ENCODE measurements around the gene CCDC9B. TPM values are rescaled to one million over a fixed set of nuclear protein-coding genes. Genes with fewer than 3 reads are reported as not detected.

Gene CCDC9B
- total RNA-seq, 1 experiment from 2014 or later, result 8.1 TPM

DNA sequence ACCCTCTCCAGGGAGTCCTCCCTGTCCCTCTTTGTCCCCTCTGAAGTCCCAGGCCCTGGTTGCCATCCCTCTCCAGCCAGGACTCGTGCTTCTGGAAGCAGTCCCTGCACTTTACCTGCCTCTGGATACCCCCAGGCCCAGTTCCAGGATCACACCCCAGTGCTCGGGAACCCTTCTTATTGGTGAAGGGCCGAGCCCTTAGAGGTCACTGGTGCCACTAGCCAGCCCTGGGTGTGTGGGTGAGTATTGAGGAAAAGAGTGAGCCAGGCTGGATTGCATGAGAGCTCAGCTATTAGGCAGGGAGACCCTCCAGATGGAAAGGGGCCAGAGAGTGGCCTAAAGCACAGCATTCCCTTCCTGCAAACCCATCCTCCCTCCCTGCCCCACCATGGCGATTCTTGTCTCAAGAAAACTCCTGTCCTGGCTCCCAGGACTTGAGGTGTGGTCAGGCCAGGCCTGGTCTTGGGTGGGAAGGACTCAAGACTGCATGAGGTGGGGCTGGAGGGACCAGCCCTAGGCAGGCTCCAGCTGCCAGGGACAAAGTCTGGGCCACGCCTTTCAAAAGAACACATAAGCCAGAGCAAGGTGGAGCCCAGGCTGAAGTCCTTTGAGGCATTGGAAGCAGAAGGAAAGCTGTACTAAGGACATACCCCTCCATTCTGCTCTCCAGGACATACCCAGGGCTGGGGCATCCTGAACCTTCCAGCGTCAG, 5.3 kb upstream of the CCDC9B start:
- DNase-seq (ENCODE audit: low read depth), result no peak

DNA sequence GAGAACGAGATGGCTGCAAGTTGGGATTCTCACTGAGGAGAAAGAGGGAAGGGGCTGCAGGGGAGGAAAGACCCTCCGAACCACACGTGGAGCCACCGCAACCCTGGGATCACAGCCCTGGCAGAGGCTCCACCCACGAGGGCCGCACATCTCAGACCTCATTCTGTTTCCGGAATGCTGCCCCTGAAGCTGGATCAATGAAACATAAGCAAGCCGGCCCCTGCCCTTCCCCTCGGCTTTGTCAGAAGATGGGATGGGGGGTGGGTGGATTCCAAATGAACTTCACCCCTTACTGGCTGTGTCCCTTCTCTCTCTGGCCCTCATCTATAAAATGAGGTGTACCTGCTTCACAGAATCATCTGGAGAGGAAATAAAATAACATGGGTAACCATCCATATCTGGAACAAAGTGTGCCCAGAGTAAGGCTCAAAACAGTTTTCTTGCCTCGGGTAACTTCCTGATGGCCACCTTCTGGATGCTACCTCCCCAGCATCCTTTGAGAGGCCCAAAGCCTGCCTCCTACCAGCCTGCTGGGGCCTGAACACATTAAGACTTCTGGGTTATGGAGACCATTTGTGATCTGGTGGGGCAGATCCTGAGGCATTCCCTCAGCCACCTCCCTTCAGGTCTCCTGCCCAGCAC, 4.6 kb upstream of the CCDC9B start:
- DNase-seq (ENCODE audit: low read depth), result no peak

DNA sequence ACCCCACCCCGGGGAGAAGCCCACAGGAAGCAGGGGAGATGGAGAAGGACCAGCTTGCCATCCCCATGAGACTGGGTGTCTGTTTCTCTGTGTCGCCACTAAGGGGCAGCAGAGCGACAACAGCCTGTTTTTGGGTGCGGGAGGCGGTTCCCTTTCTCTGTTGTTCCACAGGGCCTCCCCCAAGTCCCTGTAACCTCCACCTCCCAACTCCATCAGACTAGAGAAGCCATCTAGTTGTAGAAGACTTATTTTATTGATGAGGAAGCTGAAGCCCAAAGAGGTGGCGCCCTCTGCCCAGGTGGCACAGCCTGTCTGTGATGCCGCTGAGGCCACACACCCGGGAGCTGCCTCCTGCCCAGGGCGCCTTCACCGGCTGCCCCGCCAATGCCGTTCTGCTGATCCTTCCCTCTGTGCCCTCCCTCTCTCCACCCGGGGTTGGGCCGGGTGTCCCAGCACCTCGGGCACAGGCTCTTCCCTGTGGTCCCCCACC, 3.9 kb upstream of the CCDC9B start:
- peak; percentile 80 for DNase-seq (ENCODE audit: low read depth)

DNA sequence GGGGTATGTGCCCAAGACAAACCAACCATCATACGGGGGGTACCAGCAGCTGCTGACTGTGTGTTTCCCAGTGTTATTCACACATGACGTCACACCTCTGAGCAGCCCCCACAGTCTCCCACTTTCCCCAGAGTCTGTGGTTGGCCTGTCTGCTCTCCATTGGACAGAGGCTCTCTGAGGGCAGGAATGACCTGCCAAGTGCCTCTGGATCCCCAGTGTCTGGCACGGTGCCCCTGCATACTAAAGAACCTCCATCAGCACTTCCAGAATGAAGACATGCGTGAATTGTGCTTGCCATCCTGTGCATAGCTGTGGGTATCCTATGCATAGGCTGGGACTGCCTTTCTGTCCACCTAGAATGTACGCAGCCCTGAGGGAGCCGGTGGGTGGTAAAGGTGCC, 3.5 kb upstream of the CCDC9B start:
- peak; percentile 57 for DNase-seq (ENCODE audit: low read depth)

DNA sequence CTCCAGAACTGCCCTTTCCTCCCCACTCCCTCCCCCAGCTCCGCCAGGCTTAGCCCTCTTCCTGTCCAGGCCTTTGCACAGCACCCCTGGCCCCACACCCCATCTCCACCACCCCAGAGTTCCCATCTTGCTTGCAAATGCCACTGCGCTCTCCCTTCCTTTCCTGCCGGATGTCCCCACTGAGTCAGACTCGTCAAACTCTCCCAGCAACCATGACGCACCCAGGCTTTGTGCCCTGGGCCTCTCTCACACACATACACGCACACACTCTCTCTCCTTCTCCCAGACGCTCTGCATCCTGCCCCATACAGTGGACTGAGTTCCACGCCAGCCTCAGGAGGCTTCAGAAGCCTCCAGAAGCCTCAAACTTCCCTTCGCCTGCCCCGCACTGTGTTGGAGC, 2.8 kb upstream of the CCDC9B start:
- DNase-seq (ENCODE audit: low read depth), result peak; percentile 98

DNA sequence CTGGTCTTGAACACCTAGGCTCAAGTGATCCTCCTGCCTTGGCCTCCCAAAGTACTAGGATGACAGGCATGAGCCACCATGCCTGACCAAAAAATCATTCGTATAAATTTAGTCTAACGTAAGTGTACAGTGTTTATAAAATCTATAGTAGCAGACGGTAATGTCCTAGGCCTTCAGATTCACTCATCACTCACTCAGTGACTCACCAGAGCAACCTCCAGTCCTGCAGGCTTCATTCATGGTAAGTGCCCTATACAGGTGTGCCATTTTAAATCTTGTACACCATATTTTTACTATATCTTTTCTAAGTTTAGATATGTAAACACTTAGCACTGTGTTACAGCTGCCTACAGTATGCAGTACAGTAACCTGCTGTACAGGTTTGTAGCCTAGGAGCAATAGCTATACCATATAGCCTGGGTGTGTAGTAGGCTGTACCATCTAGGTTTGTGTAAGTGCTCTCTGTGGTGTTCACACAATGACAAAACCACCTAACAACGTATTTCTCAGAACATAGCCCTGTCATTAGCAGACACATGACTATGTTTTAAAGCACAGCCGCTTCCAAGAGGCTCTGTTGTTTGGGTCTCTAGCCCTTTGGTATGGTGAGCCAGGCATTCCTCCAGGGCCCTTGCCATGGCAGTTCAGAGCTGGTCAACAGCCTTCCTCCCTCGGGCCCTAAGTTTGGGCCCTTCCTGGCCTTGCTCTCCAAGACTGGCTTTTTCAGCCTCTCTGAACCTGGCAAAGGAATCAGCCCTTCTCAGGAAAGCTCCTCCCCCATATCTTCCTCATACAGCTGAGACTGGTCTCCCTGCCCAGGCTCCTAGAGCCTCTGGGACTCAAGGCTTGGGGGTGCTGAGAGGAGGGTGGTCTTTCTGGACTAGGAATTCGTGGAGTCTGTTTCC, 1.9 kb upstream of the CCDC9B start:
- DNase-seq (ENCODE audit: low read depth), result peak; percentile 54

DNA sequence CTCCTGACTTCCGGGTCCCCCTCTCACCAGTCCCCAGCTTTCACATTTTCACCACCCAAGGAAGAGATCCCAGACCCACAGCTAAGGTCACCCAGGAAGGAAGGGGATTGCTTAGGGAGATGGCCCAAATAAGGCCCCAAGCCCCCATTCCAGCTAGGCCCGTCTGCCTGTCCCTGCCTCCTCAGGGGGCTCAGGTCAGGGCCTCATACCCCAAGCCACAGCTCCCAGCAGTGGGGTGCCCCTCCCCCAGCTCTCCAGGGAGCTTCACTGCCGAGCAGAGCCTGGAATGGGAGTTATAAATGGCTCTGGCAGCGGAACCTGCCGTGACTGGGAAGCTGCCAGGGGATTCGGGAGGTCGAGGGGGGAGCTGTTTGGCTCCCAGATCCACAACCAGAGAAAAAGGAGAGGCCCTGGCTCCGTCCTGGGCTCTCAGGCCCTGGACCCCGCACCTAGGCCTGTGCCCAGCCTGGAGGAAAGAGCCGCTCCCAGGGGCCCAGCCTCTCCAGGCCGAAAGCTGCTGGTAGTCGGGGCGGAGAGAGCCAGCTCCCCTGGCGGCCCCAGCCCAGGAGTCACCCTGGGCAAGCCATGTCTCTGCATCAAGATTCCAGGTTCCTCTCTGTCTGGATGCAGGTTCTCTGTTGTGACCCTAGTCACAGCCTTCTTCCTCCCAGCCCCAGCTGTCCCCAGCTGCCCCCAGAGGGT, 550 bp downstream of the CCDC9B start:
- peak; percentile 84 for DNase-seq (ENCODE audit: low read depth)

DNA sequence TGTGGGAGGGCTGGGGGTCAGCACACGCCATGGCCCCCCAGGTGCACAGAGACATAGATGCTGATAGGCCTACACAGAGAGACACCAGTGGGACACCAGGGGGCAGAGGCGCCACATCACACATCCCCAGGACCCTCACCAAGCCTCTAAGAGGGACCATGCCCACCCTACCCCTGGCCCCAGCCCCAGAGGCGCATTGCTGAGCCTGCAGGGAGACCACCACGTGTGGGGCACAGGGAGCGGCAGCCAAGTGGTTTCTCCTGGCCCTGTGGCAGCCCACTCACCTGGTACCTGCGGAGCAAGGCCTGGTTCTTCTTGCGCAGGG, 1.2 kb downstream of the CCDC9B start:
- no peak for DNase-seq (ENCODE audit: low read depth)

DNA sequence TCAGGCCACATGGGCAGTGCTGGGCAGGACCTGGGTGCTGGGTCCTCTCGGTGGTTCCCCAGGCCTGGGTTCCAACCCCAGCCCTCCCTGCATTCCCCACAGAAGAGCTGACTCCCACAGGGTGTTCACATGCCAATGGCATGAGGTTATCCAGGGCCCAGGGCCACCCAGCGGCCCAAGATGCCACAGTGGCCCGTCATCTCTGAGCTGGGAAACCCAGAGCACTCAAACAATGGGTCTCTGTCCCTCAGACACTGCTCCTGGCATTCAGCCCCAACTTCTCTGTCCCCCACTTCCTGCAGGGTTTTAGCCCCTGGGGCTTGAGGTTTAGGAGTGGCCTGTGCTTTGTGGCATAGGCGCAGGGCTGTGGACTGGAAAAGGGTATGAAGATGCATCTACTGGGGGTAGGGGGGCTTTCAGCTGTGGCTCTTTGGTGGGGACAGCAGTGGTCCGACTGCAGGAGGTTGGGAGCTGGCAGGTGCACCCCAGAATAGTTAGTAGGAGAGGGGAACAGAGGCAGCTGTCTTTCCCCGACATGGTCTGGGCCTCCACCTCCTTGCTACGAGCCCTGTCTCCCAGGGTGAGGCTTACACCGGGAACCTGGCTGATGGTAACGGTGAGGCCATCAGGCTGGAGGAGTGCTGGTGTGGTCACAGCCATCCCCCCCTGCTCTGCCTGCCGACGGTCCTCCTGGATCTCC, 1.7 kb downstream of the CCDC9B start:
- peak; percentile 99 for DNase-seq (ENCODE audit: low read depth)

DNA sequence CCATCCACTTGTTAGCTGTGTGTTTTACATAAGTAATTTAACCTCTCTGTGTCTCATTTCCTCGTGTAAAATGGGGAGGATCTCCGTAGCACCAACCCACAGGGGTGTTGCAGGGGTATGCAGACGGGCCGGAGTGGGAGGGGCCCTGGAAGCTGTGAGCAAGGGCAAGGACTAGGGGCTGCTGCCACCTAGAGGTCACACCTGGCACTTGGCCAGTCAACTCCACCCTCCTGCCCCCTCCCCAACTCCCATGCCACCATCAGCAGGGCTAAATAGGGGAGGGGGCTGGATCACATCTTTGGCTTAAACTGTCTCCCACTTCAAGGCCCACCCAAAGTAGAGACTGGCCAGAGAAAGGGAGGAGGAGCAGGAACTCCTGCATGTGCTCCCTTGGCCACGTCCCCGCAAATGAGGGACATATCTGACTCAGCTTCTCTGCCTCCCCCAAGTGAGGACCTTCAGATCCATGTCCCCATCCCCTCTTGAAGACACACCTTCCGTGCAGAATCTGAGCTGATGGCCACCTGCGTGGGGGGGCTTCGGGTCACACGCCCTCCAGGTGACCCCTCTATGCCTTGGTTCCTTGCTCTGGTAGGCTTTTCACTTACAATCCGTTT, 2.6 kb downstream of the CCDC9B start:
- peak; percentile 67 for DNase-seq (ENCODE audit: low read depth)

DNA sequence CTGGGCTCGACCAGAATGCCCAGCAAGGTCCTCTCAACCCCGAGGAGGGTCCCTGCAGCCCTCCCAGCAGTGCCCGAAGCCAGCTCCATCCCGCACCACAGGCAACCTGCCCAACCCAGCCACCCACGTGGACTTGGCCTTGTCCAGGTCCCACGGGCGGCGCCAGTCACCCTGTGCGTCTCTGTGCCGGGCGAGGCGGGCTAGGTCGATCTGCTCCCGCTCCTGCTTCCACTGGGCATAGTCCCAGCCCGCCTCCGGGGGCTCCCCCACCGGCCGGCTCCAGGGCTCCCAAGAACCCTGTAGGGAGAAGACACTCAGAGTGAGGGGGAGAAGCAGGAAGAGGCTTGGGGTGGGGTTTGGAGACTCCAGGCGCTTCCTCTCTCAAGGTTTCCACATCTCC, 3.1 kb downstream of the CCDC9B start:
- DNase-seq (ENCODE audit: low read depth), result no peak

DNA sequence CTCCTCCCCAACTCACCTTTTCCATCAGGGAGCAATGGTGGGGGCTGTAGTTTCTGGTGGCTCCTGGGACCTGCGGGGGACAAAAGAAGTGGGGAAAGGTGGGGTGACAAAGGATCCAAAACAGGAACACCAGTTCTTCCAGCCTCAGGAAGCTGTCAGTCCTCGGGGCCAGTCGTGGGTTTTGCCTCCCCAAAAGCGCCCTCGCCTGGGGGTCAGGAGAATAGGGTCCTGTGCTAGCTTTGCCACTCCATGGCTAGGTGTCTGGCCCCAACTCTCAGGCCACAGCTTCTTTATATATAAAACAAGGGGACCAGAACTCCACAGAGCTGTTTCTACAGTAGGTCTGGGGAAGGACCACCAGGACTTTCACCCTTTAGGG, 4.0 kb downstream of the CCDC9B start:
- DNase-seq (ENCODE audit: low read depth), result no peak

DNA sequence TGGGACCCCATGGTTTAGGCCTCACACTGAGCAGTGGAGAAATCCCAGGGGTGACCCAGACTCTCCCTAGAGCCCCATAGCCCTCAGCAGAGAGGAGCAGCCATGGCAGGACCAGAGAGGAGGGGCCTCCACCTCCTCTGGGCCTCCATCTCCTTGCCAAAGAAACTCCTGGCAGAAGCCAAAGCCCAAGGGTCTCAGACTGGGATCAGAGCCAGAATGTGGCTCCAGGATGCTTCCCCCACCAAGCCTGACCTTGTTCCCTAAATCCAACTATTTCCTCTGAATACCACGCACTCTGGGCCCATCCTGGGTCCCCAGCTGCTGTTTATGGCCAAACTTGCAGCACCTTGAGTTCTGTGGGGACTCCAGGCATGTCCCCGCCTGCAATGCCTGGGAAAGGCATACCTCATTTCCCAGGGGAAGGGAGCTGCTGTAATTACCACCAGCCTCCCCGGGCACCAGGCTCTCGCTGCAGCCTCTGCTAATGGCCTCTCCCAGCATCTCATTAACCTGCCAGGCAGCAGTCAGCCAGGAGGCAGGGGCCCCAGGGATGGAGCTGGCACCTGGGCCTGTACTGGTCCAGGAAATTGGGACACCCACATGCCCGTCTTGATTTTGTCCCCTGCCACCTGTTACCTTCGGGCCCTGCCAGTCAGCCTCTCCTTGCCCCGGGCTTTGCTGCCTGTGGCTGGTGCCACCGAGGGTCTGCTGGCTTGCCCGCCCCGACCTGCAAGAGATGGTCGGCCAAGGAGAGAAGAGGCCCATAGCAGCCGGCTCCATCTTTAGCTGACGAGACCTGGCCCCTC, 4.6 kb downstream of the CCDC9B start:
- no peak for DNase-seq (ENCODE audit: low read depth)

DNA sequence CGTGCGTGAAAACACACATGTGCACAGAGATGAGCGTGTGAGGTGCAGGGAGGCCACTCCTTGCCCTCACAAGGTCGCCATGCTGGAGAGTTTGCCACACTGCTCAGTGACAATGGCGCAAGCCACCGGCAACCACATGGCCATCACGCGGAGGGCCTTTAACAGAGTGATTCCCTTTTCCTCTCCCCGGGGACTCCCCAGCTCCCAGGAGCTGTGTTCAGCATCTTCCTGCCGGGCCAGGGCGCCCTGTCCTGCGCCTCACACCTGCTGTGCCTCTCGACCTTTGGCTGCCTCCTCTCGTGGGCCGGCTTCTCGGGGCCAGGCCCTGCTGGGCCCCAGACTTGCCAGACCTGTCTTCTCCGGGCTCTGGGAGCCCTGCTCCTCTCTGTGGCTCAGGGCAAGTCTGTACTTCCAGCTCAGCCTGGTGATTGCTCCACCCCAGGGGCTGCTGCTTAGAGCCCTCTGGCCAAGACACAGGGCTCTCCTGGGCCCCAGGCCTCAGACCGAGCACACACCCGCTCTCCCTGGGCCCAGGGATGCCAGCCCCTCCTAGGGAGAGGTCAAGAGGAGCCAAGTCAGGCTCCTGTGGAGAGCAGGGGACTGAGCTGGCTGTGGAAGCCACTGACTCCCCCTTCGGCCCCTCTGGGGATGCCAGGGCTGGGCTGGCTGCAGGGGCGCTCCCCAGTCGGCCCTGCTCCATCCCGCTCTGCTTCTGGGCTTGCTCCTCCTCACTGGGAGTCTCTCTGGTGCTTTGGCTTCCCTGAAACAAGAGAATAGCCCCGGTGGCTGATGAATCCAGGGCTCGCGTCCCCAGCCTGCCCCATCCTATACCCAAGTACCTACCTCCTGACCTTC, 5.6 kb downstream of the CCDC9B start:
- DNase-seq (ENCODE audit: low read depth), result no peak

DNA sequence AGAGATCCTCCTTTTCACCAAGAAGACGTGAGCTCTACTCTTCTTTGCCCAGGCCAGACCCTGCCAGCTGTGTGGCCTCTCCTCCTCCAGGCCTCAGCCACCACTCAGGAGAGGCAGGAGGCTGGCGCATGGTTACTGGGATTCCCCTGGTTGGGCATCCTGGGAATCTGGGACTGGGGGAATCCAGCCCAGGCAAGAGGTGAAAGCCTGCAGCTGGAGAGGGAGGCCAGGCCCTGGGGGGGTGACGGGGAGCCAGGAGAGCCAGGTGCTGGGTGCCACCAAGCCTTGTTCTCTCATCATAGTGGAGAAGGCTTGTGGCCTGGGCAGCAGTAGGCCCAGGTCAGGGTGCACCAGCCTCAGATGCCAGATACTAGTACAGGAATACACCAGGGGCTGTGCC, 6.2 kb downstream of the CCDC9B start:
- no peak for DNase-seq (ENCODE audit: low read depth)

DNA sequence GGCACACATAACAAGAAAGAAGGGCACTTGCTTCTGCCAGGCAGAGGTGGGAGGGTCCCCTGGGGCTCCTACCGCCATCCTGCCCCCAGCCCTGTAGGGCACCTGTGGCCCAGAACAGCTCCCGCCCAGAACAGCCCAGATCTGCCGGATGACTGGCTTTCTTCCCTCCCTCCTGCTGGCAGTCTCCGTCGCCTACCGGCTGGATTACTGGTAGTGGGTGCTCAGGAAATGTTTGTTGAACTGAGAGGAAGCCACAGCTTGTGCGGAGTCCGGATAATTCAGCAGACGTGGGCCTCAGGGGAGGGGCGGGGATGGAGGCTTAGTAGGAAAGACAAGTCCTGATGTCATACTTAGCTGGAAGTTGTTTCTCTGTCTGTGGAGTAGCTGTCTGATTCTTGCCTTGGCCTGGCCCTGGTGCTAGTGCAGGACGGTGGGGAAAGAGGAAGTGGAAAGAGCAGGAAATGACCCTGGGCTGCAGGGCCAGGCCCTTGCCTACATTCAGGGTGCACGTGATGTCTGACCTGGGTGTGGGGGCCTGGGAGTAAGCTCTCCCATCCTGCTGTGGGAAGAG, 6.7 kb downstream of the CCDC9B start:
- no peak for DNase-seq (ENCODE audit: low read depth)

DNA sequence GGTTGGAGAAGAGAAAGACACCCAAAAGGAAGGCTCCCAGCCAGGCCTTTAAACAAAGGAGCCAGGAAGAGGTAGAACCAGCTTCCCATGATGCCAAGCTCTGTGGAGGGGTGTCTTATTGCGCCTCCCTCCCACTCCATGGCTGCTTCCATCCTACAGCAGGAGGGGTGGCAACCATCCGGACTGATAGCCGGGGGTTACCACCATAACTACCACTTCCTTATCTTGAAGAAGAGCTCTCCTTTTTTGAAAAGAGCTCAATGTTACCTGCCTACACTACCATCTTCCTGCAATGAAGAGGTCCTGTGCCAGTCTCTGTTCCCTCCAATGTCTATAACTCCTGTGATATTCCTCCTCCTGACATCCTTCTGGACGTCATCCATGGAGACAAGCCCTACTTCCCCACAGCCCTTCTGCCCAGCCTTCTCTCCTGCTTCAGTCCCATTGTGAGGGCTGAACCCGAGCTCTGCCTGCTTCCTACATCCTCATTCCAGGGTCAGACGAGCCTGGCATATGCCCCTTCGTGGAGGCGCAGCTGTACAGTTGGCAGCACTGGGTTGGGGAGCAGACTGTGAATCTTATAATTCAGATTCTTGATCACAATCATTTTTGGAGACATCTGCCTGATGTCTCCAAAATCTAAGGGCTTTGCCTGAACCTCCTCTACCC, 8.5 kb downstream of the CCDC9B start:
- no peak for DNase-seq (ENCODE audit: low read depth)

DNA sequence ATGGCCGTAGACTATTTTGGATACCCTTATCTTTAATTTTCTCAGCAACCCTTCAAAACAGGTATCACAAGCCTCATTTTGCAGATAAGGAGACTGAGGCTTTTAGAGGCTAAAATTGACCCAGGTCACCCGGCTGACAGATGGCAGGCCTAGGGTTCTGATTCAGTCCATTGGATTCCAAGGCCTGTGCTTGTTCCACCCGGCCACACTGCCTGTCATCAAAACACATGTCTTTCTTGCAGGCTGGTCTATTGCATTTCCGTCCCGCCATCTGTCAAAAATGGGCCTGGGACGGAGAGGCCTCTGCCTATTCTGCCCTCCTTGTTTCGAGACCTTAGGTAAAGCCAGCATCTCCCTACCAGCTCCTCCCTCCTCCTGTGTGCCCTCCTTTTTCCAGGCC, 9.1 kb downstream of the CCDC9B start:
- no peak for DNase-seq (ENCODE audit: low read depth)

All from RPMI7951 (cell line).